Astrocyte of the cerebellum (primary cell): ENCODE measurements around the gene KDM5B.

ENCODE experiments used
- DNase-seq: peaks from one replicate; pipeline ENCODE4 v3.0.0-alpha.2; 2011; ENCODE audit warnings: low read depth
- H3K4me3 ChIP-seq: 2 replicates; pipeline ENCODE4 v1.5.1; 2011; ENCODE audit warnings: mild to moderate bottlenecking, low read depth, low read length, moderate library complexity
- in situ Hi-C: cut with HindIII; loops from 2 replicates; pipeline ENCODE4 v1.10.0; 2017; ENCODE audit warnings: low sequenced_read_pairs
- TF ChIP-seq, protein P1 (sequence below): IDR thresholded peaks from 2 replicates; pipeline ENCODE4 v1.5.1; 2012; ENCODE audit warnings: low read length, low read depth, moderate library complexity, mild to moderate bottlenecking; ENCODE audit errors: missing control alignments

The KDM5B gene

DNA sequence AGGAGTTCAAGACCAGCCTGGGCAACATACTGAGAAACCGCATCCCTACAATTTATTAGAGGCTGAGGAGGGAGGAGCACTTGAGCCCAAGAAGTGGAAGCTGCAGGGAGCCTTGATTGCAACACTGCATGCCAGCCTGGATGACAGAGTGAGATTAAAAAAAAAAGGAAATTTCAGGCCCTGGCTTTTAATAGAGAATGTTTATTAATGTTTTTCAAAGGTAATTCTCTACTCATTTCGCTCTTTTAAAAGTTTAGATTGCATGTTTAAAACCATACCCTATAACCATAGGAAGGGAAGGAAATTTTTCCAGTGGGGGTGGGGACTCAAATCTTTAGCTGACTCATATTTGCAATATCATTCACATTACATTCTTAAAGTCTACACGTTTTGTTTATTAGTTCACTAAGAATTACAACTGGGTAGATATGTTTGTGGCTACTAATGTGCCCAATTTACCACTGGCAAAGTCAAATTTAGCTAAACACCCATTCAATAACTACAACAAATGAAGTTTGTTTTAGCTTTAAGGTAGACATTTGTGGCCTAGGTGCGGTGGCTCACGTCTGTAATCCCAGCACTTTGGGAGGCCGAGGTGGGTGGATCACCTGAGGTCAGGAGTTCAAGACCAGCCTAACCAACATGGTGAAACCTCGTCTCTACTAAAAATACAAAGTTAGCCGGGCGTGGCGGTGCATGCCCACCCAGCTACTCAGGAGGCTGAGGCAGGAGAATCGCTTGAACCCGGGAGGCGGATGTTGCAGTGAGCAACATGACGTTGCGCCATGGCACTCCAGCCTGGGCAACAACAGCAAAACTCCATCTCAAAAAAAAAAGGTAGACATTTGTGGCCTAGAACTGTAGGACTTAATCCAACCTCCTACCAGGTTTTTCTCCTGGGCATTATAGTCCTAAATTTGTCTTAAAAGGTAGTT, 5.0 kb downstream of the KDM5B start:
- TF ChIP-seq, protein P1, sequence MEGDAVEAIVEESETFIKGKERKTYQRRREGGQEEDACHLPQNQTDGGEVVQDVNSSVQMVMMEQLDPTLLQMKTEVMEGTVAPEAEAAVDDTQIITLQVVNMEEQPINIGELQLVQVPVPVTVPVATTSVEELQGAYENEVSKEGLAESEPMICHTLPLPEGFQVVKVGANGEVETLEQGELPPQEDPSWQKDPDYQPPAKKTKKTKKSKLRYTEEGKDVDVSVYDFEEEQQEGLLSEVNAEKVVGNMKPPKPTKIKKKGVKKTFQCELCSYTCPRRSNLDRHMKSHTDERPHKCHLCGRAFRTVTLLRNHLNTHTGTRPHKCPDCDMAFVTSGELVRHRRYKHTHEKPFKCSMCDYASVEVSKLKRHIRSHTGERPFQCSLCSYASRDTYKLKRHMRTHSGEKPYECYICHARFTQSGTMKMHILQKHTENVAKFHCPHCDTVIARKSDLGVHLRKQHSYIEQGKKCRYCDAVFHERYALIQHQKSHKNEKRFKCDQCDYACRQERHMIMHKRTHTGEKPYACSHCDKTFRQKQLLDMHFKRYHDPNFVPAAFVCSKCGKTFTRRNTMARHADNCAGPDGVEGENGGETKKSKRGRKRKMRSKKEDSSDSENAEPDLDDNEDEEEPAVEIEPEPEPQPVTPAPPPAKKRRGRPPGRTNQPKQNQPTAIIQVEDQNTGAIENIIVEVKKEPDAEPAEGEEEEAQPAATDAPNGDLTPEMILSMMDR, result no peak
- in situ Hi-C loops, result no loop called here
- no peak overlapping the region for H3K4me3 ChIP-seq
- no peak for DNase-seq

DNA sequence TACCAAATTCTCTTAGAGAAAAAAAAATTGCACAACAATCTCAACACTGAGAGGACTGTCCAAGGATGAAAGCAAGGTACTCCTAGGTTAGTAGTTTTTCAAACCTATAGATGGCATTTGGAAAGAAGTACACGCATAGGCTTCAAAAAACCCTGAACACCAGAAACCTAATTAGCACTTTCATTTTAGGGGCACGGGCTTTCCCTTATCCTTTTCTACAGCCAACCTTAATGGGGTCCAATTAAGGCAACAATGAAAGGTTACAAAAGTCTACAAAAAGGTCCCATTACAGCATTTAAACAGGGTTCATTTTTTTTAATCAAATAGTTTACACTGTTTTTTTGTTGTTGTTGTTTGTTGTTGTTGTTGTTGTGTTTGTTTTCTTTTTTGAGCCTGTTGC, 6.2 kb downstream of the KDM5B start:
- TF ChIP-seq, protein P1, result no peak
- H3K4me3 ChIP-seq, result no peak overlapping the region
- DNase-seq, result no peak
- in situ Hi-C loops, result no loop called here

DNA sequence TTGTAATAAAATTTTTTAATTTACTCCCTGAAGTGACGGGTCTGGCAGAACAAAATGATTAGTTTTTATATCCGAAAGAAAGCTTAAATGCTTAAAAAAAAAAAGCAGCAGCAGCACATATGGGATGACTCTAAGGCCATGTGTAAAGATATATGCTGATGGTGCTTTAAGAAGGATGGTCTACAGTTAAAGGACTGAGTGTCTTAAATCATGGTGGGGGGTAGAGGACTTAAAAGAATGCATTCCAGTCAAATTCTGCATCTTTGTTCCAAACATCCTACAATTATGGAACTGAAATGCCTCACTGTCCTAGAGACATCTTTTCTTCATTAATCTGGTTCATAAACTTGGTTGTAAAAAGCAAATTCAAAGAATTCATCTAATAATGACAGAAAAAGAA, 7.0 kb downstream of the KDM5B start:
- in situ Hi-C loops, result no loop called here
- TF ChIP-seq, protein P1, result no peak
- H3K4me3 ChIP-seq, result no peak overlapping the region
- no peak for DNase-seq

DNA sequence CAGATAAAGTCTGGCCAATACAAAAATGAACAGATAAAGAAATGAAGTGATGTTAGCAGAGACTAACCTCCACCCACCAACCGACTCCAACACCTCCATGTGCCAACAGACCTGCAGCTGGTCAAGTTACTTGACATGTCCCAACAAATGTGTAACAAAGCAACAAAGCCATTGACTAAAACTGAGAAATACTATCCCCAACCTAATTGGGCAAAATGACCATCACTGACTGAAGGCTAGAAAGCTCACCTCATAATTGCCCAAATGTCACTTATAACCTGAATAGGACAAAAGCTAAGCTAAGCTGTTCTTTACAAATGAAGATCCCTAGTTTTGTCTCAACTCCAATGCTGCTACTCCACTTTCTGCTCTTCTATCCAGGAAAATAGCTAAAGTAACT, 7.5 kb downstream of the KDM5B start:
- no peak overlapping the region for H3K4me3 ChIP-seq
- in situ Hi-C loops, result no loop called here
- no peak for DNase-seq
- TF ChIP-seq, protein P1, result no peak

DNA sequence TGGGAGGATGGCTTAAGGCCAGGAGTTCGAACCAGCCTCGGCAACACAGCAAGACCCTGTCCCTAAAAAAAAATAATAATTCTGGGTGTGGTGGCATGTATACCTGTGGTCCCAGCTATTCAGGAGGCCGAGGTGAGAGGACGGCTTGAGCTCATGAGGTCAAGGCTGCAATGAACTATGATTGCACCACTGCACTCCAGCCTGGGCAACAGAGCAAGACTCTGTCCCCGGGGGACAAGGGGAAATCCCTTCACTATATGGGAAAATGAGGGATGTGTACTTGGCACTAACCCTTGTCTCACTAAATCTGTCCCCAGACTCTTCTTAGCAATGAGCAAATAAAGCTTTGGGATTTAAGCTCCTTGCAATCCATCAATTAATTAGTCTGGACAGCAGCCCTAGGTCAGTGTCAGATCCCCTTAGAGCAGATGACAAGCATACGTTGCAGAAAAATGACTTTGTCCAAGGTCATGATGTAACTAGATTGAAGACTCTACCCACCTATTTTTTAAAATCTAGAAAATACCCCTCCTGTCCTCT, 9.4 kb downstream of the KDM5B start:
- no peak overlapping the region for H3K4me3 ChIP-seq
- in situ Hi-C loops, result no loop called here
- TF ChIP-seq, protein P1, result no peak
- no peak for DNase-seq

DNA sequence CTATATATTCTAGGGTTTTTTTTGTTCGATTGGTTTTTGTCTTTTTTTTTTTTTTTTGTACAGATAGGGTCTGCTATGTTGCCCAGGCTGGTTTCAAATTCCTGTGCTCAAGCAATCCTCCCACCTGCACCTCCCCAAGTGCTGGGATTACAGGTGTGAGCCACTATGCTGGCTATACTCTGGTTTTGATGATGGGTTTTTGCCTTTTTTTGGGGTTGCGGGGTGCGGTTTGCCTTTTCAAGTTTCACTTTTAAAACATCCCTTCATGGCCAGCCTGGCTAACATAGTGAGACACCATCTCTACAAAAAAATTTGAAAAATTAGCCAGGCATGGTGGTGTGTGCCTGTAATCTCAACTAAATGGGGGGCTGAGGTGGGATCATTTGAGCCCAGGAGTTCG, 10.0 kb downstream of the KDM5B start:
- TF ChIP-seq, protein P1, result no peak
- DNase-seq, result no peak
- in situ Hi-C loops, result no loop called here
- no peak overlapping the region for H3K4me3 ChIP-seq
